GM23248 (cell line): ENCODE data around the gene ATP2A2. TPM values are rescaled to one million over a fixed set of nuclear protein-coding genes. Genes with fewer than 3 reads are reported as not detected.

Source experiments
- DNase-seq: peaks from one replicate; pipeline ENCODE4 v3.0.0-alpha.2; 2015
- H2AFZ ChIP-seq: fragments of 200-600 bp; sonication (generic); 2 replicates; pipeline ENCODE4 v1.6.1; 2016; ENCODE audit warnings: antibody characterized with exemption
- H3F3A ChIP-seq: fragments of 200-600 bp; sonication (generic); 2 replicates; pipeline ENCODE4 v1.6.1; 2016; ENCODE audit warnings: mild to moderate bottlenecking, antibody characterized with exemption, mixed run types; ENCODE audit not compliant: insufficient read depth
- H3K27ac ChIP-seq: fragments of 200-600 bp; sonication (generic); 2 replicates; pipeline ENCODE4 v1.5.1; 2016; ENCODE audit warnings: mild to moderate bottlenecking
- H3K27me3 ChIP-seq: fragments of 200-600 bp; sonication (generic); replicated peaks from 2 replicates; pipeline ENCODE4 v1.6.1; 2016; ENCODE audit warnings: mild to moderate bottlenecking; ENCODE audit not compliant: insufficient read depth
- H3K36me3 ChIP-seq: fragments of 200-600 bp; sonication (generic); 2 replicates; pipeline ENCODE4 v1.6.1; 2016; ENCODE audit warnings: low read depth, mild to moderate bottlenecking
- H3K4me1 ChIP-seq: fragments of 200-600 bp; sonication (generic); 2 replicates; pipeline ENCODE4 v1.6.1; 2016; ENCODE audit warnings: mild to moderate bottlenecking; ENCODE audit not compliant: insufficient read depth
- H3K4me2 ChIP-seq: fragments of 200-600 bp; sonication (generic); one replicate; pipeline ENCODE4 v1.6.1; 2016; ENCODE audit warnings: mild to moderate bottlenecking; ENCODE audit not compliant: unreplicated experiment
- H3K4me3 ChIP-seq: fragments of 200-600 bp; sonication (generic); 2 replicates; pipeline ENCODE4 v1.5.1; 2016; ENCODE audit warnings: mild to moderate bottlenecking
- H3K79me2 ChIP-seq: fragments of 200-600 bp; sonication (generic); 2 replicates; pipeline ENCODE4 v1.6.1; 2016; ENCODE audit warnings: mild to moderate bottlenecking; ENCODE audit not compliant: insufficient read depth
- H3K9ac ChIP-seq: fragments of 200-600 bp; sonication (generic); 2 replicates; pipeline ENCODE4 v1.6.1; 2016; ENCODE audit warnings: mild to moderate bottlenecking
- H3K9me2 ChIP-seq: fragments of 200-600 bp; sonication (generic); 2 replicates; pipeline ENCODE4 v1.6.1; 2016; ENCODE audit warnings: mixed run types, mild to moderate bottlenecking, moderate library complexity; ENCODE audit not compliant: insufficient read depth
- H3K9me3 ChIP-seq: fragments of 200-600 bp; sonication (generic); one replicate; pipeline ENCODE4 v1.6.1; 2017; ENCODE audit warnings: low read depth
- H4K20me1 ChIP-seq: fragments of 200-600 bp; sonication (generic); 2 replicates; pipeline ENCODE4 v1.6.0; 2016; ENCODE audit not compliant: insufficient read depth
- EZH2 ChIP-seq: fragments of 200-600 bp; sonication (generic); IDR thresholded peaks from 2 replicates; pipeline ENCODE4 v1.6.1; 2018; ENCODE audit warnings: antibody characterized with exemption, mild to moderate bottlenecking; ENCODE audit not compliant: insufficient read depth, poor library complexity, severe bottlenecking
- EZH2phosphoT487 ChIP-seq: fragments of 200-600 bp; sonication (generic); IDR thresholded peaks from 2 replicates; pipeline ENCODE4 v1.6.1; 2018; ENCODE audit warnings: antibody characterized with exemption, moderate library complexity, mild to moderate bottlenecking, low read depth; ENCODE audit not compliant: insufficient read depth
- WGBS, 2 experiments: methylation state at CpG; one replicate each; pipeline ENCODE4 v1.1.6; 2015 to 2017; ENCODE audit warnings: low lambda C conversion rate in 2 of 2, low coverage in 1 of 2; ENCODE audit errors: missing lambda C conversion rate in 2 of 2; 5-methylcytosine and 5-hydroxymethylcytosine counted together
- in situ Hi-C: fragments of 300-500 bp; cut with MboI; formaldehyde crosslinking; loops from 2 replicates; pipeline ENCODE4 v1.15.0; 2020
- polyA plus RNA-seq: library from polyadenylated mRNA; unstranded; fragments of >200 nt; fragmentation: Nextera tagmentation; extraction: Ambion mirVana; gene quantifications from 2 replicates; pipeline ENCODE4 v1.2.1, GENCODE V29; 2016
- total RNA-seq: library from RNA; depleted of rRNA; stranded (reverse); fragments of >200 nt; shearing (Covaris generic); gene quantifications from 2 replicates; pipeline ENCODE4 v1.2.3, GENCODE V29; 2014

Gene ATP2A2
- total and polyA plus RNA-seq, 2 experiments from 2014 or later: 29.5 to 142 TPM

DNA sequence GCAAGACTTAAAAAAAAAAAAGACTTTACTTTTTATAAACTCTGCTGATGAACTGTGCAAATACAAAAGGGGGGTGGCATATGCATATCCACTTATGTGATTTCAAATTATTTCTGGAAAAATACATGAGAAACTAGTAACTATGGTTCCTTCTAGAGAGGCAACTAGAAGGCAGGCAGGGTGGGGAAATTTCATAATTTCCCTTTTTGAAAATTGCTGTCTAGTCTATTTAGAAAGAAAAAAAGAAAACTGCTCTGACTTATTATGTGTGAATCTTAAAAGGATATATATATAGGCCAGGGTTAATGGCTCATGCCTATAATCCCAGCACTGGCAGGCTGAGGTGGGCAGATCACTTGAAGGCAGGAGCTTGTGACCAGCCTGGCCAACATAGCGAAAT lies 80.2 kb downstream of the ATP2A2 start:
- H3K4me2 ChIP-seq: no peak overlapping the region
- TF ChIP-seq EZH2 (no peak), EZH2phosphoT487 (no peak)
- H3K9me2 ChIP-seq: no peaks in the 10 kb centered on the region
- H3K9me3 ChIP-seq: no peaks in the 10 kb centered on the region
- no peak overlapping the region for H3K9ac ChIP-seq
- H3K27ac ChIP-seq: no peak overlapping the region
- no peaks in the 10 kb centered on the region for H3F3A ChIP-seq
- whole genome bisulfite sequencing, 2 experiments: 90 to 93% methylated on average over 1 of the region's 1 CpG
- H4K20me1 ChIP-seq: no peaks in the 10 kb centered on the region
- H3K4me1 ChIP-seq: no peaks in the 10 kb centered on the region
- no peaks in the 10 kb centered on the region for H3K36me3 ChIP-seq
- H2AFZ ChIP-seq: no peak overlapping the region
- no peaks in the 10 kb centered on the region for H3K27me3 ChIP-seq
- in situ Hi-C loops: no loop called here
- no peak for DNase-seq
- H3K4me3 ChIP-seq: no peak overlapping the region
- H3K79me2 ChIP-seq: no peaks in the 10 kb centered on the region

GRCh38 chr12:110365489-110366320 lies 84.7 kb downstream of the ATP2A2 start:
- no peak for DNase-seq
- H3K4me2 ChIP-seq: no peak overlapping the region
- H3F3A ChIP-seq: peaks cover 8% of the 10 kb centered on the region; the same call in 1 of the 2 replicates
- H4K20me1 ChIP-seq: no peaks in the 10 kb centered on the region
- no peaks in the 10 kb centered on the region for H3K36me3 ChIP-seq
- no peaks in the 10 kb centered on the region for H3K9me2 ChIP-seq
- H2AFZ ChIP-seq: no peak overlapping the region
- no peaks in the 10 kb centered on the region for H3K9me3 ChIP-seq
- H3K27ac ChIP-seq: no peak overlapping the region
- no peaks in the 10 kb centered on the region for H3K27me3 ChIP-seq
- no peak overlapping the region for H3K4me3 ChIP-seq
- TF ChIP-seq EZH2 (no peak), EZH2phosphoT487 (no peak)
- H3K79me2 ChIP-seq: no peaks in the 10 kb centered on the region
- in situ Hi-C loops: no loop called here
- 80 to 84% methylated on average over 7 of the region's 7 CpGs for WGBS, 2 experiments
- H3K9ac ChIP-seq: no peak overlapping the region
- no peaks in the 10 kb centered on the region for H3K4me1 ChIP-seq

DNA sequence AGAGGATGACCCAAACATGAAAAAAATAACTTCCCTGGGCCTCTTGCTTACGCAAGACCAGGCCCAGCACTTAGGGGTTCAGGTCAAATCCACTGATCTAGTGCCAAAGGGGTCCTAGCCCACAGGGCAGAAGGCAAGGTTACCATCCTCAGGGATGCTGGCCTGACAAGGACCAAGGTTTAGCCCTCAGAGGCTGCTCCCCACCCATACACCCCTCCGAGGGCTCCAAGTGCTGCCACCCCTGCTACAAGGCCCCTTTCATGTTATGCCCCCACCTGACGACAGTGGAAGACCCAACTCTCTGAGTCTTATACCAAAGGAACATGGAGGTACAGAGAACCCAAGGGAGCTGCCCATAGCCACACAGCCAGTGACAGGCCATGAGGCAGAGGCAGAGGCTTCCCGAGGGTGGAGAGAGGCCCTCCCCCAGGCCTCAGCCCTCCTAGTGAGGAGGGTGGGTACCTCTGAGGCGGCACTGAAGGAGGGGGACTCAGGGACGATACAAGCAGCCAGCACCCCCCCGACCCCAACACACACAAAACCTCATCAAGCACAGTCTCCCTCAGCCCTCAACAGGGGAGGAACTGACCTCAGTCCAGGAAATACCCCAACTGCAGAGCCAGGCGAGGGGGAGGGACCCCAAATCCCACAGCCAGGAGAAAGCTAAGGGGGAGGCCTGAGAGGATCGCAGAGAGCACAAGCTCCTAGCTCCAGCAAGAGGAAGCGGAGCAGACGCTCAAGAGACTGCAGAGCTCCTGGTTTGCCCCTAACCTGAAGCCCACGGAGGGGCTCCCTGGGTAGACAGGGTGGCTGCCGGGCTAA lies 85.5 kb downstream of the ATP2A2 start:
- Histone ChIP-seq H3K79me2 (no peaks in the 10 kb centered on the region), H3K9ac (no peak overlapping the region), H3K27me3 (no peaks in the 10 kb centered on the region), H3K36me3 (no peaks in the 10 kb centered on the region), H3K4me2 (no peak overlapping the region), H3F3A (peaks cover 8% of the 10 kb centered on the region; the same call in 1 of the 2 replicates), H4K20me1 (no peaks in the 10 kb centered on the region), H3K9me2 (no peaks in the 10 kb centered on the region), H2AFZ (no peak overlapping the region), H3K4me3 (no peak overlapping the region), H3K27ac (no peak overlapping the region), H3K9me3 (no peaks in the 10 kb centered on the region), H3K4me1 (no peaks in the 10 kb centered on the region)
- WGBS, 2 experiments: 79 to 82% methylated on average over 13 of the region's 13 CpGs
- in situ Hi-C loops: no loop called here
- DNase-seq: no peak
- no peak for TF ChIP-seq EZH2
- no peak for TF ChIP-seq EZH2phosphoT487

- Histone ChIP-seq H3K79me2 (no peaks in the 10 kb centered on the region), H3K4me3 (no peak overlapping the region), H3K9ac (no peak overlapping the region), H3K4me2 (no peak overlapping the region), H3F3A (peaks cover 8% of the 10 kb centered on the region; the same call in 1 of the 2 replicates), H3K9me2 (no peaks in the 10 kb centered on the region), H3K36me3 (no peaks in the 10 kb centered on the region), H2AFZ (no peak overlapping the region), H4K20me1 (no peaks in the 10 kb centered on the region), H3K9me3 (no peaks in the 10 kb centered on the region), H3K27ac (no peak overlapping the region), H3K4me1 (no peaks in the 10 kb centered on the region), H3K27me3 (no peaks in the 10 kb centered on the region)
- WGBS, 2 experiments: 91 to 93% methylated on average over 15 of the region's 15 CpGs
- in situ Hi-C loops: no loop called here
- DNase-seq: no peak
- TF ChIP-seq EZH2phosphoT487: no peak
Observed at GRCh38 chr12:110367181-110367864, 86.3 kb downstream of the ATP2A2 start.
